ENCODE data around the gene PKP1.

The PKP1 gene

DNA sequence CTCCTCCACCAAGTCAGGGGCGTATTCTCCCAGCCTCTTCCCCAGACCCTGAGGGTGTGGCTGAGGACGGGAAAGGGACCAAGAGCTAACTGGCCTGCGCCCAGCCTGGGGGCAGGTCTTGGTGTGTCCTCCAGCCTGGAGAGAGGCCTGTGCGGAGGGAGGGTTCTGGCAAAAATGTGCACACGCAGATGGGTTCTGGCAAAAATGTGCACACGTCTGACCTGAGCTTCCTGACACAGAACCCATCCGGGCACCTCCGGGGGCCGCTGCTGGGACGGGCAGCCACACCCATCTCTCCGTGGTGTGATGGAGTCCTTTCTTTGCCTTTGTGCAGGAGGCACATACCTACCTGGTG, 23.1 kb upstream of the PKP1 start:
- Histone ChIP-seq H3K27ac (ENCODE audit: insufficient read depth, low read depth, low read length, poor library complexity, severe bottlenecking) (no peak overlapping the region), H3K9me3 (ENCODE audit: control insufficient read depth, low read length) (no peaks in the 10 kb centered on the region), H3K36me3 (ENCODE audit: control insufficient read depth, insufficient read depth, low read length) (no peaks in the 10 kb centered on the region), H3K4me1 (ENCODE audit: control insufficient read depth, insufficient read depth, low read length) (no peaks in the 10 kb centered on the region), H3K27me3 (ENCODE audit: control insufficient read depth, insufficient read depth, low read length, poor library complexity, severe bottlenecking) (peaks cover 4% of the 10 kb centered on the region), H3K4me3 (ENCODE audit: insufficient read depth, low read depth, low read length) (no peak overlapping the region)
- 78% methylated on average over 11 of the region's 11 CpGs for WGBS, 2 experiments

DNA sequence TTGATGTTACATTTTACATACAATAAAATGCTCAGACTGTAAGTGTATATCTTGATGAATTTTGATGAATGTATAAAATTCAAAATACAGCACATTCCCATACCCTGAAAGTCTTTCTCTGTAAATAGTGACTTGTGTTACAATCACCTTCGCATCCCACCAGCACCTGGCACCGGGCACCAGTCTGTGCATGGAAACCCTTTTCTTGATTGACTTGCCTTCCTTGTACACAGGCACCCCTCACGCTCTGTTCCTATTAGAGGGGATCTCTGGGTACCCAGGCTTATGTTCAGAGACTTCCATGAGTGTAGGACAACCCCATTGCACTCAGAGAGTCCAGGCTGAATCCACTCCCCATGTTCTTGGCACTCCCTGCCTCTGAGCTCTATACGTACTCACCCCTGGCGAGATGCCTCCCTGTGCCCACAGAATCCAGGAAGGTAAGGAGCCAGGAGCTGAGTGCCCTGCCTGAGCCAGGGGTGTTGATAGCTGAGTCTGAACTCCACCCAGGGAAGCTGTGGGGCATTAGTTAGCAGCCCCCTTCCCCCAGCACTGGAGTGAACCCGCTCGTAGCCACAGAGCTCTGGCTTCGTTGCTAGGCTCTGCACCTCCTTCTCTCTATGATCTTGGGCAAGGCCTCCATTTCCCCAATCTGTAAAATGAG, 22.5 kb upstream of the PKP1 start:
- Histone ChIP-seq H3K9me3 (ENCODE audit: control insufficient read depth, low read length) (no peaks in the 10 kb centered on the region), H3K36me3 (ENCODE audit: control insufficient read depth, insufficient read depth, low read length) (no peaks in the 10 kb centered on the region), H3K27ac (ENCODE audit: insufficient read depth, low read depth, low read length, poor library complexity, severe bottlenecking) (no peak overlapping the region), H3K4me1 (ENCODE audit: control insufficient read depth, insufficient read depth, low read length) (no peaks in the 10 kb centered on the region), H3K4me3 (ENCODE audit: insufficient read depth, low read depth, low read length) (no peak overlapping the region), H3K27me3 (ENCODE audit: control insufficient read depth, insufficient read depth, low read length, poor library complexity, severe bottlenecking) (peaks cover 4% of the 10 kb centered on the region)
- WGBS, 2 experiments, result 96 to 97% methylated on average over 8 of the region's 8 CpGs

- Histone ChIP-seq H3K4me1 (ENCODE audit: control insufficient read depth, insufficient read depth, low read length) (no peaks in the 10 kb centered on the region), H3K36me3 (ENCODE audit: control insufficient read depth, insufficient read depth, low read length) (no peaks in the 10 kb centered on the region), H3K27ac (ENCODE audit: insufficient read depth, low read depth, low read length, poor library complexity, severe bottlenecking) (no peak overlapping the region), H3K27me3 (ENCODE audit: control insufficient read depth, insufficient read depth, low read length, poor library complexity, severe bottlenecking) (peaks cover 4% of the 10 kb centered on the region), H3K9me3 (ENCODE audit: control insufficient read depth, low read length) (no peaks in the 10 kb centered on the region), H3K4me3 (ENCODE audit: insufficient read depth, low read depth, low read length) (no peak overlapping the region)
- WGBS, 2 experiments, result 92 to 96% methylated on average over 8 of the region's 8 CpGs
These were observed 21.3 kb upstream of the PKP1 start for GRCh38 chr1:201261771-201262547.

GRCh38 chr1:201262963-201263608, 20.2 kb upstream of the PKP1 start:
- Histone ChIP-seq H3K27ac (ENCODE audit: insufficient read depth, low read depth, low read length, poor library complexity, severe bottlenecking) (no peak overlapping the region), H3K4me1 (ENCODE audit: control insufficient read depth, insufficient read depth, low read length) (no peaks in the 10 kb centered on the region), H3K36me3 (ENCODE audit: control insufficient read depth, insufficient read depth, low read length) (no peaks in the 10 kb centered on the region), H3K27me3 (ENCODE audit: control insufficient read depth, insufficient read depth, low read length, poor library complexity, severe bottlenecking) (peaks cover 4% of the 10 kb centered on the region), H3K4me3 (ENCODE audit: insufficient read depth, low read depth, low read length) (no peak overlapping the region), H3K9me3 (ENCODE audit: control insufficient read depth, low read length) (no peaks in the 10 kb centered on the region)
- WGBS, 2 experiments, result 92 to 96% methylated on average over 7 of the region's 7 CpGs

GRCh38 chr1:201264072-201264471, 19.2 kb upstream of the PKP1 start:
- Histone ChIP-seq H3K9me3 (ENCODE audit: control insufficient read depth, low read length) (no peaks in the 10 kb centered on the region), H3K27ac (ENCODE audit: insufficient read depth, low read depth, low read length, poor library complexity, severe bottlenecking) (no peak overlapping the region), H3K4me3 (ENCODE audit: insufficient read depth, low read depth, low read length) (no peak overlapping the region), H3K4me1 (ENCODE audit: control insufficient read depth, insufficient read depth, low read length) (no peaks in the 10 kb centered on the region), H3K27me3 (ENCODE audit: control insufficient read depth, insufficient read depth, low read length, poor library complexity, severe bottlenecking) (peaks cover 4% of the 10 kb centered on the region), H3K36me3 (ENCODE audit: control insufficient read depth, insufficient read depth, low read length) (no peaks in the 10 kb centered on the region)
- 91 to 92% methylated on average over 6 of the region's 6 CpGs for WGBS, 2 experiments

- H3K4me3 ChIP-seq (ENCODE audit: insufficient read depth, low read depth, low read length), result no peak overlapping the region
- no peaks in the 10 kb centered on the region for H3K9me3 ChIP-seq (ENCODE audit: control insufficient read depth, low read length)
- WGBS, 2 experiments, result 87 to 93% methylated on average over 4 of the region's 4 CpGs
- no peak overlapping the region for H3K27ac ChIP-seq (ENCODE audit: insufficient read depth, low read depth, low read length, poor library complexity, severe bottlenecking)
- peaks cover 4% of the 10 kb centered on the region for H3K27me3 ChIP-seq (ENCODE audit: control insufficient read depth, insufficient read depth, low read length, poor library complexity, severe bottlenecking)
- no peaks in the 10 kb centered on the region for H3K36me3 ChIP-seq (ENCODE audit: control insufficient read depth, insufficient read depth, low read length)
- H3K4me1 ChIP-seq (ENCODE audit: control insufficient read depth, insufficient read depth, low read length), result no peaks in the 10 kb centered on the region
These were observed 18.8 kb upstream of the PKP1 start for GRCh38 chr1:201264554-201264953.

- Histone ChIP-seq H3K27ac (ENCODE audit: insufficient read depth, low read depth, low read length, poor library complexity, severe bottlenecking) (no peak overlapping the region), H3K36me3 (ENCODE audit: control insufficient read depth, insufficient read depth, low read length) (no peaks in the 10 kb centered on the region), H3K27me3 (ENCODE audit: control insufficient read depth, insufficient read depth, low read length, poor library complexity, severe bottlenecking) (peaks cover 2% of the 10 kb centered on the region), H3K4me1 (ENCODE audit: control insufficient read depth, insufficient read depth, low read length) (no peaks in the 10 kb centered on the region), H3K4me3 (ENCODE audit: insufficient read depth, low read depth, low read length) (no peak overlapping the region), H3K9me3 (ENCODE audit: control insufficient read depth, low read length) (no peaks in the 10 kb centered on the region)
- whole genome bisulfite sequencing, 2 experiments, result 94 to 96% methylated on average over 3 of the region's 3 CpGs
These were observed 17.6 kb upstream of the PKP1 start for GRCh38 chr1:201265756-201266155.

- Histone ChIP-seq H3K27me3 (ENCODE audit: control insufficient read depth, insufficient read depth, low read length, poor library complexity, severe bottlenecking) (no peaks in the 10 kb centered on the region), H3K4me3 (ENCODE audit: insufficient read depth, low read depth, low read length) (no peak overlapping the region), H3K4me1 (ENCODE audit: control insufficient read depth, insufficient read depth, low read length) (no peaks in the 10 kb centered on the region), H3K36me3 (ENCODE audit: control insufficient read depth, insufficient read depth, low read length) (no peaks in the 10 kb centered on the region), H3K27ac (ENCODE audit: insufficient read depth, low read depth, low read length, poor library complexity, severe bottlenecking) (no peak overlapping the region), H3K9me3 (ENCODE audit: control insufficient read depth, low read length) (no peaks in the 10 kb centered on the region)
These were observed 17.0 kb upstream of the PKP1 start for GRCh38 chr1:201266276-201266675.

DNA sequence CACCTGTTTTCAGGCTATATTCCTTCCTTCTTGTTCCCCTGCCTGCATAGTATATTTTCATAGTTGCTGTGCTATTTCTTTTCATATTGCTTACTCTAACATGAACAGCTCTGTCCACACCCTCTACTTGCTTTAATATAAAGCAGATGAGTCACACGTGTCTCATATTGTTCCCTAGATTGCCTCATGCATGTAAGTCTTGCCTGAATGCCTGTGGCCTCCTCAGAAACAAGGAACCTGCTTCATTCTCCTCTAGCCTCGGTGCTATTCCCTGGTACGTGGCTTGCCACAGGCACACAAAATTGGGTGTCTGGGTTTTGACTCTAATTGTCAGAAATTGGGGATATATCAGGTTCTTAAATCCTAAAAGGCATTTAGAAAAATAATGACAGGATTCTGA, 16.5 kb upstream of the PKP1 start:
- WGBS, 2 experiments, result 83 to 89% methylated on average over 3 of the region's 3 CpGs
- Histone ChIP-seq H3K9me3 (ENCODE audit: control insufficient read depth, low read length) (no peaks in the 10 kb centered on the region), H3K4me3 (ENCODE audit: insufficient read depth, low read depth, low read length) (no peak overlapping the region), H3K36me3 (ENCODE audit: control insufficient read depth, insufficient read depth, low read length) (no peaks in the 10 kb centered on the region), H3K27ac (ENCODE audit: insufficient read depth, low read depth, low read length, poor library complexity, severe bottlenecking) (no peak overlapping the region), H3K4me1 (ENCODE audit: control insufficient read depth, insufficient read depth, low read length) (no peaks in the 10 kb centered on the region), H3K27me3 (ENCODE audit: control insufficient read depth, insufficient read depth, low read length, poor library complexity, severe bottlenecking) (no peaks in the 10 kb centered on the region)

DNA sequence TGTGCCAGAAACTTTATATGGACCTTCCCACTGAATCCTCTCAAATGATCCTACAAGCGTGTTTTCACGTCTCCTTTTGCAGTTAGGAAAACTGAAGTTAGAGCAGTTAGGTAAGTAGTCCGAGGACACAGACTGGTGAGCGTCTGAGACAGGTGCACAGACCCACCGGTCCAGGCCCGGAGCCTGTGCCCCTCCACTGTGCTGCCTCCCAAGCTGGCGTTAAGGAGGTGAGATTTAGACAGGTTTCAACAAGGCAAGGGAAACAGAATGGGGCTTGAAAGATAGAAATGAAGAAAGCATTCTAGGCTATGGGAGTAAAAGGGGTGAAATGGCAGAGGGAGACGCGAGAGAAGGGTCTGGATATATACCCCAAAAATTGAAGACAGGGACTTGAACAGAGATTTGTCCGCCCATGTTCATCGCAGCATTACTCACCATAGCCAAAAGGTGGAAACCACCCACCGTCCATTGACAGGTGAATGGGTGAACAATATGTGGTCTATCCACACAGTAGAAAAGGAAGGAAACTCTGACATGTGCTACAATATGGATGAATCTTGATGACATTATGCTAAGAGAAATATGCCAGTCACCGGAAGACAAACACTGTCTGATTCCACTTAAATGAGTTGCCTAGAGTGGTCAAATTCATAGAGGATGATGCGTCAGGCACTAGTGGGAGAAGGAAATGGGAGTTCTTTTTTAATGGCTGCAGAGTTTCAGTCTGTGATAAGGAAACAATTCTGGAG, 15.7 kb upstream of the PKP1 start:
- Histone ChIP-seq H3K27me3 (ENCODE audit: control insufficient read depth, insufficient read depth, low read length, poor library complexity, severe bottlenecking) (no peaks in the 10 kb centered on the region), H3K36me3 (ENCODE audit: control insufficient read depth, insufficient read depth, low read length) (no peaks in the 10 kb centered on the region), H3K4me3 (ENCODE audit: insufficient read depth, low read depth, low read length) (no peak overlapping the region), H3K4me1 (ENCODE audit: control insufficient read depth, insufficient read depth, low read length) (no peaks in the 10 kb centered on the region), H3K27ac (ENCODE audit: insufficient read depth, low read depth, low read length, poor library complexity, severe bottlenecking) (no peak overlapping the region), H3K9me3 (ENCODE audit: control insufficient read depth, low read length) (no peaks in the 10 kb centered on the region)
- 89% methylated on average over 14 of the region's 14 CpGs for WGBS, 2 experiments
